AG09309 (cell line): ENCODE measurements around the gene CACNA1C.

Experiments
- DNase-seq: peaks from one replicate; pipeline ENCODE4 v3.0.0-alpha.2; 2010; ENCODE audit warnings: low read depth
- H3K4me3 ChIP-seq: 2 replicates; pipeline ENCODE4 v1.5.1; 2011; ENCODE audit warnings: mild to moderate bottlenecking, low read depth, low read length, moderate library complexity; ENCODE audit not compliant: control insufficient read depth
- CTCF ChIP-seq: IDR thresholded peaks from 2 replicates; pipeline ENCODE4 v1.5.1; 2011; ENCODE audit warnings: mild to moderate bottlenecking, low read depth, low read length, inconsistent platforms; ENCODE audit not compliant: insufficient read depth, control insufficient read depth; ENCODE audit errors: missing control alignments

CACNA1C gene

DNA sequence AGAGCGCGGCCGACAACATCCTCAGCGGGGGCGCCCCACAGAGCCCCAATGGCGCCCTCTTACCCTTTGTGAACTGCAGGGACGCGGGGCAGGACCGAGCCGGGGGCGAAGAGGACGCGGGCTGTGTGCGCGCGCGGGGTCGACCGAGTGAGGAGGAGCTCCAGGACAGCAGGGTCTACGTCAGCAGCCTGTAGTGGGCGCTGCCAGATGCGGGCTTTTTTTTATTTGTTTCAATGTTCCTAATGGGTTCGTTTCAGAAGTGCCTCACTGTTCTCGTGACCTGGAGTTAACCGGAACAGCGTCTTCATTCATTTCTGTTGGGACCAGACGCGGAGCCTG lies 638.2 kb downstream of the CACNA1C start:
- TF ChIP-seq CTCF = no peak
- H3K4me3 ChIP-seq = no peak overlapping the region
- DNase-seq = no peak

GRCh38 chr12:2691345-2692071 lies 638.7 kb downstream of the CACNA1C start:
- H3K4me3 ChIP-seq = no peak overlapping the region
- no peak for DNase-seq

GRCh38 chr12:2692080-2692479 lies 639.3 kb downstream of the CACNA1C start:
- H3K4me3 ChIP-seq = no peak overlapping the region
- no peak for TF ChIP-seq CTCF
- DNase-seq = no peak

More at GRCh38 chr12:2691345-2692071, 638.7 kb downstream of the CACNA1C start:
- TF ChIP-seq CTCF = no peak

DNA sequence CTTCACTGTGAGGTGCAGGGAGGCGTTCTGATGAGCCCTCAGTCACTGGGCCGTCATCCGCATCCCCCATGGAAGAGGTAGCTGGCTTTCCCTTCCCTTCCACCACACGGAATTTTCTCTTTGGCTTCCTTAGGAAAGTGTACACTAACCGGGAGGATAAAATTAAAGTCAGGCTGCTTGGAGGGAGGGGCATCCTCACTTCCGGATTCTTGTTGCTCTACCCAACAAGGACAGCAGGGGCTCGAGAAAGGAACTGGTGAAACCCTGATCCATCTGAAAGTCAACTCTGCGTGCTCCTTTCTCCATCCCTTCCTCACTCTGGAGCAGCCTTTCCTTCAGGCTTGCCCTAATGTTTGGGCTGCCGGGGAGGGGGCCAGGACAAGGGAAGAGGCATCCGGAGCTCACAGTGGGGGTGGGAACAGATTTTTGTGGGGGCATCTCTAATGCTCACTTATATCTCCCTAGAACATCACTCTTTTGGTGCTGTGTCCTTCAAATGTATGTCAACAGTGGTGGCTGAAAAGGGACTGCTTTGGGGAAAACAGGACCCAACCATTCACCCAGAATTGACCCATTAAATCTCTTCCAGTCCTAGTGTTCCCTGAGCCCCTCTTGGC lies 640.6 kb downstream of the CACNA1C start:
- no peak for DNase-seq

DNA sequence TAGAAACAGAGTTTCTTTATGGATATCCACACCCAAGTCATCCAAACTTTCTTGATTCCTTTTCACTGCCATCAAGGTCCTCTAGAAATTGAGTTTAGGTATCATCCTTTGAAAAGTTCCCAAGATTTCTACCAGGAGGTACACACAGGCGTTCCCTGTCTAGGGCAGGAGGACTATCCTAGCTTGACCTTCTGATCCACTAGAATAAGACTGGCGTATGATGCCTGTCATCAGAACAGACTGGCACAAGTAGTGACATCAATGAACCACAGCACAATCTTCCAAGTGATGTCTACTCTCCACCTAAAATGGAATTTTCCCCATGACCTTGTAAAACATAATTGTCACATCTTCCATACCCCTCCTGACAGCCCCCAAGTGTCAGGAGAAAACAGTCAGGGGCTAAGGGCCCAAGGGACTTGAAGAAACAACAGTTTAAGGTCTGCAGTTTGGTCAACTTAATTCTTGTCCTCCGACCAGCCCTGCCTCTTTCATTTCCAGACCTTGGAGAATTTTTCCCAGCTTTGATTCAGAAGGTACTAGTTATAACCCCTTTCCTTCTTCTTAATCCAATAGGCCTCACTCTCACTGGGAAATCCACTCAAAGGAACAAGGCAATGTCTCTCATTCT lies 641.3 kb downstream of the CACNA1C start:
- DNase-seq = no peak
- H3K4me3 ChIP-seq = no peak overlapping the region
- no peak for TF ChIP-seq CTCF

More for the DNA sequence above, 640.6 kb downstream of the CACNA1C start:
- no peak for TF ChIP-seq CTCF
- H3K4me3 ChIP-seq = no peak overlapping the region

GRCh38 chr12:2696136-2696535 lies 643.3 kb downstream of the CACNA1C start:
- no peak for DNase-seq
- H3K4me3 ChIP-seq = no peak overlapping the region
- TF ChIP-seq CTCF = no peak
